Liver (tissue), 9 donors: Measurements from ENCODE around the gene TCEANC. TPM values are rescaled to one million over a fixed set of nuclear protein-coding genes. Genes with fewer than 3 reads are reported as not detected.
"Not testable (repeated sequence)": the region's sequence is repeated elsewhere in the genome, so short reads cannot be mapped to it uniquely, and the experiment has no call there.

Experiments
- DNase-seq: peaks from one replicate; pipeline ENCODE4 v3.0.0-alpha.2; 2017; ENCODE audit warnings: low spot score
- H3K27ac ChIP-seq, 2 donors: one replicate each; pipeline ENCODE4 v1.7.0; 2013; ENCODE audit warnings: inconsistent platforms in 2 of 2, low read length in 2 of 2, control low read depth in 1 of 2, low read depth in 1 of 2, mild to moderate bottlenecking in 1 of 2
- H3K27me3 ChIP-seq, 4 donors: one replicate each; pipeline versions ENCODE4 v1.6.1 to v1.7.0; 2013; ENCODE audit warnings: low read length in 3 of 4, inconsistent platforms in 1 of 4, mild to moderate bottlenecking in 1 of 4, moderate library complexity in 1 of 4; ENCODE audit not compliant: control insufficient read depth in 4 of 4, insufficient read depth in 4 of 4
- H3K36me3 ChIP-seq, 4 donors: one replicate each; pipeline versions ENCODE4 v1.6.1 to v1.7.0; 2013; ENCODE audit warnings: low read length in 3 of 4, mild to moderate bottlenecking in 3 of 4, low read depth in 1 of 4, moderate library complexity in 1 of 4; ENCODE audit not compliant: control insufficient read depth in 4 of 4, insufficient read depth in 3 of 4
- H3K4me1 ChIP-seq, 4 donors: one replicate each; pipeline versions ENCODE4 v1.6.1 to v1.7.0; 2013; ENCODE audit warnings: low read length in 3 of 4, mild to moderate bottlenecking in 3 of 4, moderate library complexity in 1 of 4; ENCODE audit not compliant: control insufficient read depth in 4 of 4, insufficient read depth in 4 of 4
- H3K4me3 ChIP-seq, 3 donors: one replicate each; pipeline versions ENCODE4 v1.6.1 to v1.7.0; 2013; ENCODE audit warnings: low read length in 3 of 3, control low read depth in 1 of 3, low read depth in 1 of 3, mild to moderate bottlenecking in 1 of 3
- H3K9ac ChIP-seq, 2 donors: one replicate each; pipeline ENCODE4 v1.7.0; 2013; ENCODE audit warnings: low read length in 2 of 2, mild to moderate bottlenecking in 2 of 2, moderate library complexity in 2 of 2, control low read depth in 1 of 2, low read depth in 1 of 2
- H3K9me3 ChIP-seq, 4 donors: one replicate each; pipeline versions ENCODE4 v1.6.1 to v1.7.0; 2013; ENCODE audit warnings: low read length in 3 of 4; ENCODE audit not compliant: control insufficient read depth in 4 of 4
- FOXA2 ChIP-seq: IDR thresholded peaks from 2 replicates; pipeline ENCODE4 v1.6.1; 2016; ENCODE audit warnings: antibody characterized with exemption
- GABPA ChIP-seq, 2 donors: IDR thresholded peaks in 1 of 2; conservative IDR thresholded peaks in 1 of 2; 2 replicates each; pipeline ENCODE4 v1.6.1; 2016; ENCODE audit warnings: antibody characterized with exemption in 2 of 2, mild to moderate bottlenecking in 1 of 2, moderate library complexity in 1 of 2
- HNF4A ChIP-seq, 2 donors: conservative IDR thresholded peaks; 2 replicates each; pipeline ENCODE4 v1.6.1; 2016; ENCODE audit warnings: antibody characterized with exemption in 2 of 2, mild to moderate bottlenecking in 2 of 2
- JUND ChIP-seq, 2 donors: IDR thresholded peaks; 2 replicates each; pipeline ENCODE4 v1.6.1; 2016; ENCODE audit warnings: antibody characterized with exemption in 2 of 2
- NR2F2 ChIP-seq: IDR thresholded peaks from 2 replicates; pipeline ENCODE4 v1.6.1; 2016; ENCODE audit warnings: antibody characterized with exemption
- RAD21 ChIP-seq, 2 donors: IDR thresholded peaks; 2 replicates each; pipeline ENCODE4 v1.6.1; 2016; ENCODE audit warnings: antibody characterized with exemption in 2 of 2, mild to moderate bottlenecking in 2 of 2
- RXRA ChIP-seq, 2 donors: IDR thresholded peaks; 2 replicates each; pipeline ENCODE4 v1.6.1; 2017 to 2018; ENCODE audit warnings: antibody characterized with exemption in 2 of 2, mild to moderate bottlenecking in 1 of 2
- TAF1 ChIP-seq: conservative IDR thresholded peaks from 2 replicates; pipeline ENCODE4 v1.6.1; 2016; ENCODE audit warnings: antibody characterized with exemption, mild to moderate bottlenecking
- YY1 ChIP-seq: IDR thresholded peaks from 2 replicates; pipeline ENCODE4 v1.6.1; 2016; ENCODE audit warnings: antibody characterized with exemption, mild to moderate bottlenecking
- WGBS: extraction: QIAGEN DNeasy Blood & Tissue Kit; methylation state at CpG from one replicate; pipeline ENCODE4 v1.1.7; 2013; 5-methylcytosine and 5-hydroxymethylcytosine counted together
- polyA plus RNA-seq, 2 donors: library from polyadenylated mRNA; stranded (reverse) in 1 of 2; unstranded in 1 of 2; fragments of 200-250 nt in 1 of 2; fragments of >200 nt in 1 of 2; fragmentation: Nextera tagmentation in 1 of 2; extraction: Ambion mirVana in 1 of 2; gene quantifications; one replicate each; pipeline versions ENCODE4 v1.2.1 to v1.2.3, GENCODE V29; 2013 to 2015
- total RNA-seq, 2 donors: library from RNA; depleted of rRNA; stranded (reverse); fragments of >200 nt; gene quantifications; one replicate each; pipeline ENCODE4 v1.2.3, GENCODE V29; 2014
- TF ChIP-seq, protein P1 (sequence below): IDR thresholded peaks from 2 replicates; pipeline ENCODE4 v1.6.1; 2016; ENCODE audit warnings: antibody characterized with exemption
- TF ChIP-seq, protein P2 (sequence below): IDR thresholded peaks from 2 replicates; pipeline ENCODE4 v1.6.1; 2016; ENCODE audit warnings: antibody characterized with exemption
- TF ChIP-seq, protein P3 (sequence below): IDR thresholded peaks from 2 replicates; pipeline ENCODE4 v1.6.1; 2016; ENCODE audit warnings: antibody characterized with exemption, mild to moderate bottlenecking
- TF ChIP-seq, protein P4 (sequence below): IDR thresholded peaks from 2 replicates; pipeline ENCODE4 v1.6.1; 2016; ENCODE audit warnings: antibody characterized with exemption
- TF ChIP-seq, protein P5 (sequence below): fragments of 150-350 bp; IDR thresholded peaks from 2 replicates; pipeline ENCODE4 v1.5.1; 2017; ENCODE audit warnings: improper control_type of control experiment, low read depth, low read length; ENCODE audit not compliant: missing input control
- donor health status: healthy.
- donor health status: healthy.
- donor health status: healthy.
- donor health status: healthy.
- donor health status: healthy.

Gene TCEANC
- total and polyA plus RNA-seq, 4 donors, result 0.73 to 7.7 (median 3.6) TPM

DNA sequence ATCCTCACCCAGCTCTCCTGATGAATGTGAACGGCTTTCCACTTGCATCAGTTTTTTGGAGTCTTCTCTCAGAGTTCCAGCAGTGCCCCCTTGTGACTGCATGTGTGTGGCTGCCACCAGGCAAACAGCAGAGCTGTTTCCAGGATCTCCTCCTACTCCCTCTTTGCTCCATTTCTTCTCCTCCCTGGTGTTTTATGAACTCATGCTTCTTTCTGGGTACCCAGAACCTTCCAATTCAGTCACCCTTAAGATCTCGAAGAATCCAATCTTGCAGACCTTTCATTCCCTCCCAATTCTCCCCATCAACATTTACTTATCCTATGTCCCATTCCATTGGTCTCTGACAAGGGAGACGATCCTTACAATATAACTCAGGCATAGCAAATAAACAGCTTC is 6.8 kb upstream of the TCEANC start:
- peak; percentile 60 for DNase-seq
- Histone ChIP-seq H3K9me3 (no peaks in the 10 kb centered on the region), H3K27ac (no peak overlapping the region), H3K4me1 (no peaks in the 10 kb centered on the region), H3K9ac (no peak overlapping the region), H3K36me3 (no peaks in the 10 kb centered on the region), H3K27me3 (no peaks in the 10 kb centered on the region), H3K4me3 (no peak overlapping the region)
- 37% methylated on average over 3 of the region's 3 CpGs for WGBS
- TF ChIP-seq, protein P1, sequence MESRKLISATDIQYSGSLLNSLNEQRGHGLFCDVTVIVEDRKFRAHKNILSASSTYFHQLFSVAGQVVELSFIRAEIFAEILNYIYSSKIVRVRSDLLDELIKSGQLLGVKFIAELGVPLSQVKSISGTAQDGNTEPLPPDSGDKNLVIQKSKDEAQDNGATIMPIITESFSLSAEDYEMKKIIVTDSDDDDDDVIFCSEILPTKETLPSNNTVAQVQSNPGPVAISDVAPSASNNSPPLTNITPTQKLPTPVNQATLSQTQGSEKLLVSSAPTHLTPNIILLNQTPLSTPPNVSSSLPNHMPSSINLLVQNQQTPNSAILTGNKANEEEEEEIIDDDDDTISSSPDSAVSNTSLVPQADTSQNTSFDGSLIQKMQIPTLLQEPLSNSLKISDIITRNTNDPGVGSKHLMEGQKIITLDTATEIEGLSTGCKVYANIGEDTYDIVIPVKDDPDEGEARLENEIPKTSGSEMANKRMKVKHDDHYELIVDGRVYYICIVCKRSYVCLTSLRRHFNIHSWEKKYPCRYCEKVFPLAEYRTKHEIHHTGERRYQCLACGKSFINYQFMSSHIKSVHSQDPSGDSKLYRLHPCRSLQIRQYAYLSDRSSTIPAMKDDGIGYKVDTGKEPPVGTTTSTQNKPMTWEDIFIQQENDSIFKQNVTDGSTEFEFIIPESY, result no peak
- TF ChIP-seq, protein P2, sequence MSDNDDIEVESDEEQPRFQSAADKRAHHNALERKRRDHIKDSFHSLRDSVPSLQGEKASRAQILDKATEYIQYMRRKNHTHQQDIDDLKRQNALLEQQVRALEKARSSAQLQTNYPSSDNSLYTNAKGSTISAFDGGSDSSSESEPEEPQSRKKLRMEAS, result no peak
- no peak for TF ChIP-seq HNF4A (conservative IDR thresholded peaks at IDR 0.05)
- TF ChIP-seq RXRA (IDR thresholded peaks at IDR 0.05), result no peak
- TF ChIP-seq, protein P3, sequence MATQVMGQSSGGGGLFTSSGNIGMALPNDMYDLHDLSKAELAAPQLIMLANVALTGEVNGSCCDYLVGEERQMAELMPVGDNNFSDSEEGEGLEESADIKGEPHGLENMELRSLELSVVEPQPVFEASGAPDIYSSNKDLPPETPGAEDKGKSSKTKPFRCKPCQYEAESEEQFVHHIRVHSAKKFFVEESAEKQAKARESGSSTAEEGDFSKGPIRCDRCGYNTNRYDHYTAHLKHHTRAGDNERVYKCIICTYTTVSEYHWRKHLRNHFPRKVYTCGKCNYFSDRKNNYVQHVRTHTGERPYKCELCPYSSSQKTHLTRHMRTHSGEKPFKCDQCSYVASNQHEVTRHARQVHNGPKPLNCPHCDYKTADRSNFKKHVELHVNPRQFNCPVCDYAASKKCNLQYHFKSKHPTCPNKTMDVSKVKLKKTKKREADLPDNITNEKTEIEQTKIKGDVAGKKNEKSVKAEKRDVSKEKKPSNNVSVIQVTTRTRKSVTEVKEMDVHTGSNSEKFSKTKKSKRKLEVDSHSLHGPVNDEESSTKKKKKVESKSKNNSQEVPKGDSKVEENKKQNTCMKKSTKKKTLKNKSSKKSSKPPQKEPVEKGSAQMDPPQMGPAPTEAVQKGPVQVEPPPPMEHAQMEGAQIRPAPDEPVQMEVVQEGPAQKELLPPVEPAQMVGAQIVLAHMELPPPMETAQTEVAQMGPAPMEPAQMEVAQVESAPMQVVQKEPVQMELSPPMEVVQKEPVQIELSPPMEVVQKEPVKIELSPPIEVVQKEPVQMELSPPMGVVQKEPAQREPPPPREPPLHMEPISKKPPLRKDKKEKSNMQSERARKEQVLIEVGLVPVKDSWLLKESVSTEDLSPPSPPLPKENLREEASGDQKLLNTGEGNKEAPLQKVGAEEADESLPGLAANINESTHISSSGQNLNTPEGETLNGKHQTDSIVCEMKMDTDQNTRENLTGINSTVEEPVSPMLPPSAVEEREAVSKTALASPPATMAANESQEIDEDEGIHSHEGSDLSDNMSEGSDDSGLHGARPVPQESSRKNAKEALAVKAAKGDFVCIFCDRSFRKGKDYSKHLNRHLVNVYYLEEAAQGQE, result no peak
- TF ChIP-seq TAF1, result no peak
- TF ChIP-seq FOXA2, result no peak
- peak; percentile 76 to 84 for TF ChIP-seq RAD21 (IDR thresholded peaks at IDR 0.05)
- TF ChIP-seq GABPA (IDR thresholded peaks at IDR 0.05 in 1 of 2, conservative IDR thresholded peaks at IDR 0.05 in 1 of 2), result no peak
- no peak for TF ChIP-seq NR2F2
- TF ChIP-seq, protein P4, sequence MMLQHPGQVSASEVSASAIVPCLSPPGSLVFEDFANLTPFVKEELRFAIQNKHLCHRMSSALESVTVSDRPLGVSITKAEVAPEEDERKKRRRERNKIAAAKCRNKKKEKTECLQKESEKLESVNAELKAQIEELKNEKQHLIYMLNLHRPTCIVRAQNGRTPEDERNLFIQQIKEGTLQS, result no peak
- TF ChIP-seq, protein P5, sequence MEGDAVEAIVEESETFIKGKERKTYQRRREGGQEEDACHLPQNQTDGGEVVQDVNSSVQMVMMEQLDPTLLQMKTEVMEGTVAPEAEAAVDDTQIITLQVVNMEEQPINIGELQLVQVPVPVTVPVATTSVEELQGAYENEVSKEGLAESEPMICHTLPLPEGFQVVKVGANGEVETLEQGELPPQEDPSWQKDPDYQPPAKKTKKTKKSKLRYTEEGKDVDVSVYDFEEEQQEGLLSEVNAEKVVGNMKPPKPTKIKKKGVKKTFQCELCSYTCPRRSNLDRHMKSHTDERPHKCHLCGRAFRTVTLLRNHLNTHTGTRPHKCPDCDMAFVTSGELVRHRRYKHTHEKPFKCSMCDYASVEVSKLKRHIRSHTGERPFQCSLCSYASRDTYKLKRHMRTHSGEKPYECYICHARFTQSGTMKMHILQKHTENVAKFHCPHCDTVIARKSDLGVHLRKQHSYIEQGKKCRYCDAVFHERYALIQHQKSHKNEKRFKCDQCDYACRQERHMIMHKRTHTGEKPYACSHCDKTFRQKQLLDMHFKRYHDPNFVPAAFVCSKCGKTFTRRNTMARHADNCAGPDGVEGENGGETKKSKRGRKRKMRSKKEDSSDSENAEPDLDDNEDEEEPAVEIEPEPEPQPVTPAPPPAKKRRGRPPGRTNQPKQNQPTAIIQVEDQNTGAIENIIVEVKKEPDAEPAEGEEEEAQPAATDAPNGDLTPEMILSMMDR, result peak; percentile 51
- TF ChIP-seq YY1, result no peak

DNA sequence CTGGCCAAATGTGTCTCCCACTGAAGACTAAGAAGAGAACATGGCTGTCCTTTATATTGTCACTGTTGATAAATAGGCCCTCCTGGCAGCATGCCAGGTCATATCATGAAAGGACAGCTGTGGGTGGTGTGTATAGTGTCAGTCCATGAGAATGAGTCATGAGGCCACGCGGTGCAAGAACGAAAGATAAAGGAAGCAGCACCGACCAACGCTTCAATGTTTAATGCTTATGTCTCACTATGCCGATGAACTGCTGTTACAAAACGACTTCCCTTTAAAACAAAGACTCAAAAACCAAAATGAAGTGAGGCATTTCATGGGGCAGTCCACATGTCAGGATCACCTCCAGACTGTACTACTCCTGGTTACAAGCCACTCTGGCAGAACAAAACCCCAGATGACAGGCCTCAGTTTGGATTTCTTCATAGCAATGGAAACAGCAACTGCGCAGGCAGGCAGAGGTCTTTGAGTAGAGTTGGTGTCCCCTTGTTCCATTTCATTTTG is 5.2 kb upstream of the TCEANC start:
- H3K4me1 ChIP-seq, result peaks cover 0 to 7% (median 6%) of the 10 kb centered on the region in 4 donors
- no peak overlapping the region for H3K4me3 ChIP-seq
- H3K27me3 ChIP-seq, result no peaks in the 10 kb centered on the region
- no peaks in the 10 kb centered on the region for H3K36me3 ChIP-seq
- TF ChIP-seq, protein P4, result no peak
- peak; percentile 42 to 43 for TF ChIP-seq JUND (IDR thresholded peaks at IDR 0.05)
- peak; percentile 82 for DNase-seq
- H3K9ac ChIP-seq, result no peak overlapping the region
- H3K9me3 ChIP-seq, result no peaks in the 10 kb centered on the region
- H3K27ac ChIP-seq, result no peak overlapping the region
- WGBS, result 57% methylated on average over 8 of the region's 8 CpGs

DNA sequence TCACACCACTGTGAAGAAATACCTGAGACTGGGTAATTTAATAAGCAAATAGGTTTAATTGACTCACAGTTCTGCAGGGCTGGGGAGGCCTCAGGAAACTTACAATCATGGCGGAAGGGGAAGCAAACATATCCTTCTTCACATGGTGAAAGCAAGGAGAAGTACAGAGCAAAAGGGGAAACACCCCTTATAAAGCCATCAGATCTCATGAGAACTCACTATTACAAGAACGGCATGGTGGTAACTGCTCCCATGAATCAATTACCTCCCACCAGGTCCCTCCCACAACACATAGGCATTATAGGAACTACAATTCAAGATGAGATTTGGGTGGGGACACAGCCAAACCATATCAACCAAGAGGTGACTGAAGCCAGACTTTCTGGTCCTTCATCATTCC is 4.6 kb upstream of the TCEANC start:
- H3K4me3 ChIP-seq, H3K36me3 ChIP-seq, H3K27ac ChIP-seq, H3K9me3 ChIP-seq, DNase-seq, H3K9ac ChIP-seq, H3K27me3 ChIP-seq: not testable (repeated sequence)
- H3K4me1 ChIP-seq, result peaks cover 0 to 11% (median 8%) of the 10 kb centered on the region in 4 donors
- WGBS, result 87% methylated on average over 2 of the region's 2 CpGs
